HFF-Myc (cell line): ENCODE data around the gene RNU1-2.
A peak's percentile ranks its signal among the peaks of the same experiment; 100 is the strongest.
"Not testable (repeated sequence)": the region's sequence is repeated elsewhere in the genome, so short reads cannot be mapped to it uniquely, and the experiment has no call there.

Experiments used
- DNase-seq: peaks from one replicate; pipeline ENCODE4 v3.0.0-alpha.2; 2011; ENCODE audit warnings: low read depth; ENCODE audit errors: extremely low read depth
- H3K4me3 ChIP-seq: replicated peaks from 2 replicates; pipeline ENCODE4 v1.5.1; 2011; ENCODE audit warnings: low read depth, mild to moderate bottlenecking, control low read depth, low read length
- TF ChIP-seq, protein P1 (sequence below): IDR thresholded peaks from 2 replicates; pipeline ENCODE4 v1.5.1; 2012; ENCODE audit warnings: mild to moderate bottlenecking, low read depth, low read length, control low read depth; ENCODE audit errors: missing control alignments

The RNU1-2 gene

GRCh38 chr1:16882986-16883385 is 12.8 kb upstream of the RNU1-2 start:
- TF ChIP-seq, protein P1, sequence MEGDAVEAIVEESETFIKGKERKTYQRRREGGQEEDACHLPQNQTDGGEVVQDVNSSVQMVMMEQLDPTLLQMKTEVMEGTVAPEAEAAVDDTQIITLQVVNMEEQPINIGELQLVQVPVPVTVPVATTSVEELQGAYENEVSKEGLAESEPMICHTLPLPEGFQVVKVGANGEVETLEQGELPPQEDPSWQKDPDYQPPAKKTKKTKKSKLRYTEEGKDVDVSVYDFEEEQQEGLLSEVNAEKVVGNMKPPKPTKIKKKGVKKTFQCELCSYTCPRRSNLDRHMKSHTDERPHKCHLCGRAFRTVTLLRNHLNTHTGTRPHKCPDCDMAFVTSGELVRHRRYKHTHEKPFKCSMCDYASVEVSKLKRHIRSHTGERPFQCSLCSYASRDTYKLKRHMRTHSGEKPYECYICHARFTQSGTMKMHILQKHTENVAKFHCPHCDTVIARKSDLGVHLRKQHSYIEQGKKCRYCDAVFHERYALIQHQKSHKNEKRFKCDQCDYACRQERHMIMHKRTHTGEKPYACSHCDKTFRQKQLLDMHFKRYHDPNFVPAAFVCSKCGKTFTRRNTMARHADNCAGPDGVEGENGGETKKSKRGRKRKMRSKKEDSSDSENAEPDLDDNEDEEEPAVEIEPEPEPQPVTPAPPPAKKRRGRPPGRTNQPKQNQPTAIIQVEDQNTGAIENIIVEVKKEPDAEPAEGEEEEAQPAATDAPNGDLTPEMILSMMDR: no peak
- DNase-seq: no peak

DNA sequence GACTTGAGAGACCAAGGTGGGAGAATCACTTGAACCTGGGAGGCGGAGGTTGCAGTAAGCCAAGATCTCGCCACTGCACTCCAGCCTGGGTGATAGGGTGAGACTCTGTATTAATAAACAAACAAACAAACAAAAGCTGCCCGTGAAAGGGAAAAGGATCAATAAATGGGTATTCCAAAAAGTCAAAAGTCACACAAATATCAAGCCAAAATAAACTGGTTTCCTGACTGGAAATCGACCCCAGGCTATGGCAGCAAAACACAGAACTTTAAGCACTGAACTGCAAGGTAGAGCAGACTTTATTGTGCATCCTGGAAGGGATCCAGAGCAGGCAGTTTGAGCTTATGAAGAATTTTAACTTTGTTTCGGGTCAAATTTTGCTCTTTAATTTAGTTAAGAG is 11.3 kb upstream of the RNU1-2 start:
- DNase-seq, H3K4me3 ChIP-seq: not testable (repeated sequence)

More at GRCh38 chr1:16882986-16883385, 12.8 kb upstream of the RNU1-2 start:
- no peak overlapping the region for H3K4me3 ChIP-seq

- H3K4me3 ChIP-seq: no peak overlapping the region
- TF ChIP-seq, protein P1: no peak
- no peak for DNase-seq
These were observed 8.7 kb upstream of the RNU1-2 start for GRCh38 chr1:16886860-16887605.

DNA sequence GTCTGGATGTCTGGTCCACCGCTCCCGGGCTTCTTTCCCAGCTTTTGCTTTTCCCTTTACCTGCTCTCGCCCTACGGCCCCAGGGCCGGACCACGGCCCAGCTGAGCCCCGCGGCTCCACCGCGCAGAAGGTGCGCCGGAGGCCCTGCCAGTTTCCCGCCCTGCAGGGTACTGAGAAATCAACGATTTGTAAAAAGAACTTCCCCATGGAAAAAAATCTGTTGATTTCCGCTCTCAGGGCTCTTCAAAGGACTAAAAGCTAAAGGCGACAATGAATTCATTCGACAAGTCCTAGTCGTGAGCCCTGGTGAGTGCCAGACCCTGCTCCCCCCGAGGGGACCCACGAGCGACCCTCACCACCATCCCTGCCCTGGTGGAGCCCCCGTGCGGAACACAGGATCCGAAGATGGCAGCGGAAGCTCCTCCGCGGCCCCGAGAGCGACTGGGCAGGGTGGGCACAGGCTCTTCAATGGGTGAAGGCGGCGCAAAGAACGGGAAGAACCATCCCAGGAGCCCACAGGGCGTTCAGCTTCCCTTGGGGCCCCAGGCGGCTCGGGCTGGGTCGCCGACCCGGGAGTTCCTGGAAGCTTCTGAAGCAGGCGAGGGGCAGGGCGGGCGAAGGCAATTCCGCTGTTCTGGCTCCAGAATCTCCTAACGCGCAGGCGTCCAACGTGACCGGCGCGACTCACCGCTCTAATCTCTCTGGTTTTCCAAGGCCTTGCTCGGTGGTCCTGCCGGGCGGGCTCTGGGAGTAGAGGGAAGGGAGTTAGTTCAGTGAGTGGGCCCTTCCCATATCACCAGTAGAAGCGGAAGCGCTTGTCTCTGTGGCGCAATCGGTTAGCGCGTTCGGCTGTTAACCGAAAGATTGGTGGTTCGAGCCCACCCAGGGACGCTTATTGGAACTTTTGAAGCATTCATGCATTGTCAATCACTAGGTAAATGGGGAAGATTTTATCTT is 6.6 kb upstream of the RNU1-2 start:
- DNase-seq: peak; percentile 69
- H3K4me3 ChIP-seq: peak overlapping the region; percentile 47
- TF ChIP-seq, protein P1: no peak

DNA sequence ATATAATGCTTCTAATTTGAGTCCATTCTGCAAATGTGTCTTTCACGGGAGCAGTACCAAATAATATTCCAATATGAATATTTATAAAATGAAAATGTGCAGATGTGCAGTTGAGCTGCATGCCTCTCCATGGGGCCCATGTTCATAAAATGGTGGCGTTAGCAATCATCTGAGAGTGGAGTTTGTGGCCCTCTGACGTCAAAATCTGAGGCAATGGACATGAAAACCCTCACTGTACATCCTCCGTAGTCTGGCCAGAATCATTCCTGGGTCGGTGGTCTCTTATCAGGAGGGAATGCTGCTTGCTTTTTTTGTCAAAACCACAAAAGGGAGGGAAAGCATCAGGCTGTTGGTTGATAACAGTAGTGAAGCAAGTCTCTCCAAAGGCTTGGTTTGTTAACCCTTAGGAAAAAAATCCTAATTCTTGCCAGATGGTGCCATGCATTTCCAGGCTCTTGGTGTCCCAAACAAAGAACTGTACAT is 5.2 kb upstream of the RNU1-2 start:
- not testable (repeated sequence) for H3K4me3 ChIP-seq, DNase-seq

- DNase-seq: not testable (repeated sequence)
These were observed 4.7 kb upstream of the RNU1-2 start for GRCh38 chr1:16891057-16891456.

DNA sequence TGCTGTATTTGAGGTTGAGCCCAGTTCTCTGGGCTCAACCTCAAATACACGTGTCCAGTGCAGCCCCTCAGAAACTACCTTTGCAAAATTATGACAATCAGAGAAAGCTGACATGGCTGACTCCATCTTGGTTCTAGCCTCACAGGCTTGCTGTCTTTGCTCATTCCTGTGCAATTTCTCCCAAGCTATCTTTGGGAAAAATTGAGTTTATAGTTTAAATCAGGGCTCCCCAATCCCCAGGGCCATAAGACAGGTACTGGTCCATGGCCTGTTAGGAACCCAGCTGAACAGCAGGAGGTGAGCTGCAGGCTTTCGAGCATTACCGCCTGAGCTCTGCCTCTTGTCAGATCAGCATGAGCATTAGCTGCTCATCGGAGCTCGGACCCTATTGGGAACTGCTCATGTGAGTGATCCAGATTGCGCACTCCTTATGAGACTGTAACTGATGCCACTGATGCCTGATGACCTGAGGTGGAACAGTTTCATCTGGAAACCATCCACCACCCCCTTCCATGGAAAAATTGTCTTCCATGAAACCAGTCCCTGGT is 2.7 kb upstream of the RNU1-2 start:
- DNase-seq: not testable (repeated sequence)

More at GRCh38 chr1:16891057-16891456, 4.7 kb upstream of the RNU1-2 start:
- not testable (repeated sequence) for H3K4me3 ChIP-seq

DNA sequence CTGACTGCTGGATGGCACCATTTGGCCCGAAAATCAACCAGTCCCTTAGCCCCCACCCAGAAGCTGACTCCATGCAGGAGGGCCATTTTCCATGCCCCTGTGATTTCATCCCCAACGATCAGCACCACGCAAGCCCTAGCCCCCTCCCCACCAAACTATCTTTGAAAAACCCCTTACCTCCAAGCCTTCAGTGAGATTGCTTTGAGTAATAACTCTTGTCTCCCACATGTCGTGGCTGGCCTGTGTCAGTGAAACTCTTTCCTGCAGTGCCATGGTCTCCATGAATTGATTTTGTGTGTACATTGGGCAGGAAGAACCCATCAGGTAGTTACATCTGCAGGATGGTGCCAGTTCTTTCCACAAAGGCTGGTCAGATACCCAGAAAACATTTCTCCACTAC is 2.0 kb upstream of the RNU1-2 start:
- not testable (repeated sequence) for H3K4me3 ChIP-seq, DNase-seq

More for the DNA sequence above, 2.7 kb upstream of the RNU1-2 start:
- not testable (repeated sequence) for H3K4me3 ChIP-seq

GRCh38 chr1:16894338-16894737 is 1.4 kb upstream of the RNU1-2 start:
- DNase-seq: not testable (repeated sequence)

GRCh38 chr1:16895233-16895597 is 565 bp upstream of the RNU1-2 start:
- not testable (repeated sequence) for DNase-seq
- H3K4me3 ChIP-seq: peak overlapping the region; percentile 32

More at GRCh38 chr1:16894338-16894737, 1.4 kb upstream of the RNU1-2 start:
- H3K4me3 ChIP-seq: not testable (repeated sequence)

GRCh38 chr1:16896316-16897055 is 706 bp downstream of the RNU1-2 start:
- DNase-seq: peak; percentile 80
- H3K4me3 ChIP-seq: not testable (repeated sequence)

DNA sequence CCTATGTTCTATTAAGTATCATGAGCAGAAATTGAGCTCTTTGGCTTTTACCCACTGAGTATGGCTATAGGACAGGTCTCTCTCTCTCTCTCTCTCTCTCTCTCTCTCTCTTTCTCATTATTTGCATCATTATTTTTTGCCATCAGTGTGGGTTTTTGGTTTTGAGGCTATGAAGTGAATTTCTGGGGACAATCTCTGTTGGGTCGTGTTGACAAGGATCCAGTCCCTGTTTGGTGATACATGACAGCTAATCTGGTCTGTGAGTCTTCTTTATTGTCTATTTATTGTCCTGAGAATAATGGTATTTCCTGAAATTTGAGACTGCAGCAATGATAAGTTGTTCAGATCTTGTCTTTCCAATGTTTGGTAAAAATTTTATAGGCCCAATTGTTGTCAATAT is 1.9 kb downstream of the RNU1-2 start:
- DNase-seq, H3K4me3 ChIP-seq: not testable (repeated sequence)

DNA sequence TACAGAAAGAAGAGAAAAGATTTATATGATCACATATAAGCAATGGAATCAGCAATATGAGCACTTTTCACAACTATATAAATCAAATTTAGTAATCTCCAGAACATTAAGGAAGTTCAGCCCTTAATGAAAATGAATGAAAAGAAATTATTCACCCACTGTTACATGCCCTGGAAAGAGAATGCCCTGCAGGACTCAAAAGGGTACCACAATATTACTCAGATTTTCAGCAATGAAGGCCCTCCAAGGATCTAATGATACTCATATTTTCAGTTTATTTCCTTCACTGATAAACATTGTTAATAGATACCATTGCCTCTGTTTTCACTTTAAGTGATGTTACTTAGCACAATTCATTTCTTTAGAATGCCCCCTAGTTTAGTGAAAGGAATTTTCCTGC is 2.5 kb downstream of the RNU1-2 start:
- H3K4me3 ChIP-seq, DNase-seq: not testable (repeated sequence)

- H3K4me3 ChIP-seq, DNase-seq: not testable (repeated sequence)
These were observed 3.2 kb downstream of the RNU1-2 start for GRCh38 chr1:16899020-16899419.
